LNCaP clone FGC (cell line): ENCODE data around the gene POU3F4.

ENCODE experiments used
- DNase-seq: peaks from one replicate; pipeline ENCODE4 v3.0.0-alpha.2; 2011; ENCODE audit warnings: low read depth
- H3K4me3 ChIP-seq: 2 replicates; pipeline ENCODE4 v1.5.1; 2011; ENCODE audit warnings: mild to moderate bottlenecking, low read depth, low read length, control low read depth
- TF ChIP-seq, protein P1 (sequence below): IDR thresholded peaks from 2 replicates; pipeline ENCODE4 v1.5.1; 2012; ENCODE audit warnings: mild to moderate bottlenecking; ENCODE audit not compliant: control insufficient read depth, insufficient read depth; ENCODE audit errors: extremely low read depth

Gene POU3F4

DNA sequence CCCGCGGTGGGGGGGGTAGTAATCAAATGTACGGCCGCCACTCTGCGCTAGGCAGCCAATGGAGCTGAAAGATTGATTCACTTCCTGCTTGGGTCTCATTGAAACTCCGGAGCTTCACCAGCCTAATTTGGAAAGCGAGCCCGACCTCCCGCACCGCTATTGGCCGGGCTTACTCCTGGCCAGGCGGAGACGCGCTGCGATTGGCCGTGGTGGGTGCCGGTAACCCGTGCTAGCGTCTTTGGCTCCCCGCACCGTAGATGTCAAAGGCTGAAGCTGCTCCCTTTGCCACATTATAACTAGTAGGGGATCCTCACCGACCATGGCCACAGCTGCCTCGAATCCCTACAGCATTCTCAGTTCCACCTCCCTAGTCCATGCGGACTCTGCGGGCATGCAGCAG lies at the start of gene POU3F4:
POU3F4 (plus strand) TSS at position 285 of the 400 bp plus-strand sequence; CDS start at position 320, 35 bp downstream.
- H3K4me3 ChIP-seq = no peak within 1 kb of the TSS
- TF ChIP-seq, protein P1, sequence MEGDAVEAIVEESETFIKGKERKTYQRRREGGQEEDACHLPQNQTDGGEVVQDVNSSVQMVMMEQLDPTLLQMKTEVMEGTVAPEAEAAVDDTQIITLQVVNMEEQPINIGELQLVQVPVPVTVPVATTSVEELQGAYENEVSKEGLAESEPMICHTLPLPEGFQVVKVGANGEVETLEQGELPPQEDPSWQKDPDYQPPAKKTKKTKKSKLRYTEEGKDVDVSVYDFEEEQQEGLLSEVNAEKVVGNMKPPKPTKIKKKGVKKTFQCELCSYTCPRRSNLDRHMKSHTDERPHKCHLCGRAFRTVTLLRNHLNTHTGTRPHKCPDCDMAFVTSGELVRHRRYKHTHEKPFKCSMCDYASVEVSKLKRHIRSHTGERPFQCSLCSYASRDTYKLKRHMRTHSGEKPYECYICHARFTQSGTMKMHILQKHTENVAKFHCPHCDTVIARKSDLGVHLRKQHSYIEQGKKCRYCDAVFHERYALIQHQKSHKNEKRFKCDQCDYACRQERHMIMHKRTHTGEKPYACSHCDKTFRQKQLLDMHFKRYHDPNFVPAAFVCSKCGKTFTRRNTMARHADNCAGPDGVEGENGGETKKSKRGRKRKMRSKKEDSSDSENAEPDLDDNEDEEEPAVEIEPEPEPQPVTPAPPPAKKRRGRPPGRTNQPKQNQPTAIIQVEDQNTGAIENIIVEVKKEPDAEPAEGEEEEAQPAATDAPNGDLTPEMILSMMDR = no peak
- no peak for DNase-seq

DNA sequence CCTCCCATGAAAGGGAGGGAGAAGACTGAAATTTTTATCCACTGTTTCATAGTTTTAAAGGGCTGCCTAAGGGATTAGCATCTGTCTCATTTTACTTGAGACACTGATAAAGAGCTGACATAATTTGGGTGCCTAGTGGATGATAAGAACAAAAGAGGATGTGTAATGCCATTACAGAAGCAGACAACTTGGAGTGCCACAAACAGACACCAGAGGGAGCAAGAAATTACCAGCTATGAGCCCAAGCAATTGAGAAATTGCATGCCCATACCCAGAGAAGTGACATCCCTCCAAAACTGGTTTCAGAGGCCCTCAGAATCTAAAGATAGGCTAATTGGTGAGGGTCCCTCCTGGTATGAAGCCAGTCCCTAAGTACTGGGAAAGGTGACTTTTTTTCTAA lies 38.5 kb upstream of the POU3F4 start:
- TF ChIP-seq, protein P1 = peak; percentile 51
- no peak overlapping the region for H3K4me3 ChIP-seq
- no peak for DNase-seq

DNA sequence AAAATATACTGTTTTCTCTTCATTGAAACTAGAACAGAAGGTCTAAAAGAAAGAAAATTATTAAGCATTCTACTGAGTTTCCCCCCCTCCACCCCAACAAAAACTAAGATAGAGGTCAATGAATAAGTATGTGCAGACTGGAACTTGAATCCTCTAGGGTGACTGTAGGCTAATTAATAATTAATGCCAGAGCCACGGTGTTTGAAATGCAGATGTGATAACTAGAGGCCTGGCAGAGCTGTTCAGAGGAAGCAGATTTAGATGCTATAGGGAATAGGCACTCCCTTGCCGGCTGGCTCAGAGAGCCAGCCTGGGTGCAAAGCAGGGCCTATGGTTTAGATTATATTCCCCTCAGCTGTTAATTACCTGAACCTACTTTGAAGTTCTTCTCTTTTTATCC lies 12.2 kb upstream of the POU3F4 start:
- no peak for DNase-seq
- TF ChIP-seq, protein P1 = no peak
- no peak overlapping the region for H3K4me3 ChIP-seq

DNA sequence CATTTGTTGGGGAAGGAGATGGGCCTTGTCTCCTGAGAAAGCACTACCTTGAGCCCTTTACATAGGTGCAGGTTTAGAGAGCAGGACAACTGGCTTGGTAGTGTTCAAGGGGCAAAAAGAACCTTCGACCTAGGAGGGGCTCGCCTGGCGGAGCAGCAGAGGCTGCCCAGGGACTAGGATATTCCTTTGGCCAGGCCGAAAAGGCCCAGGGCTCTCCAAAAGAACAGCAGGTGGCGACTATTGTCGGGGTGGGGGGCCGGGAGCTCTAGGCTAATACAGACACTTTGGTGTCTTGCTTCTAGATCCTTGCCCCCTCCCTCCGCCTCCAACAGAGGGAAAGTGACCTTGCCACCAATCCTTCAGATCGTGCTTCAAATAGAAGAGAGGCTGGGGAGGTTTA lies 7.1 kb upstream of the POU3F4 start:
- no peak overlapping the region for H3K4me3 ChIP-seq
- DNase-seq = no peak
- TF ChIP-seq, protein P1 = no peak

DNA sequence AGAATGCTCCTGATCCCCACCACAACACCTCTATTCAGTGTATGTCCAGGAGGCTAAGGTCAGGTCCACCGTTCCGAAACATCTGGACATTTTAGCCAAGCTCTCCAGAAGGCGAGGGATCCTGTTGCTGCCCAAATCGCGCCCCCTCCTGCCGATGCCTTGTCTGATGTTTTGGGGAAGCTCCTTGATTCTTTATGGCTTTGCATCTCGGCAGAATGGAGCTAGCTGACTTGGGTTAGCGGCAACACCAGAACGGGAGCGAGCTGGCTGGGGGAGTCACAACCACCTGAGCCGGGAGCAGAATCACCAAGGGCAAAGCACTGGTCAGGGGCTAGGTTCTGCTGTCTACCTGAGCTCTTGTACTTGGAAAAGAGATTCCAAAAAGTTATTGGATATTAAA lies 6.6 kb upstream of the POU3F4 start:
- TF ChIP-seq, protein P1 = no peak
- no peak for DNase-seq
- H3K4me3 ChIP-seq = no peak overlapping the region

DNA sequence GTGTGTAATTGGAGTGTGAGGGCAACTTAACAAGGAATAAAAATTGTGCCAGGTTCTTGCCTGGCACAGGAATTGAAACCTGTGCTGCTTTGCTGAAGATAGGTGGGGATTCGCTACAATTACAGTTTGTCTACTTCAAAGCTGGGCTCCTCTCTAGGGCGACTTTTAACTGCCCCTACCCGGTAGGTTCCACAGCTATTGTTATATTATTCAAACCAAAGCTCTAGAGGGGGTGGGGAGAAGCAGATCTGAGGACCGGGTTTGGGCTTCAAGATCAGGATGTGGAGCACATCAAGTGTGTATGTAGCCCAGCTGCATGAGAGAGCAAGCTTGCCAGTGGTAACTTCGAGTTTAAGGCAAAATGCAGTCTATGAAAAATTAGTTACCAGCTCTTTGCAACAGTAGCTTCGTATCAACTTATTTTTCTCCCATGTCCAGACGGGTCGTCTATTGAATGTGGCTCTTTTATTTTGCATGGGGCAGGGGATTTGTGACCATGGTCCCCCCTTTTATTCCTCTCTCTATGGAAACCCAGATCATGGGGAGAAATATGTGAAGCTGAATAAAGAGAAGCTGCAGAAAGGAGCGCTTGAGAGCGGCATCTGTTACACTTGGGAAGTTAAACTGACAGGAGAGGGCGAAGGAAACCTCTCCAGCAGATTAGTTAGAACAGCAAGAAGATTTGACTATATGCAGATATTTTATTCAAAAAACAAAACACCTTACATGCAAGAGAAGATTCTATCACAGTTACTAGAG lies 3.2 kb upstream of the POU3F4 start:
- DNase-seq = no peak
- TF ChIP-seq, protein P1 = no peak
- H3K4me3 ChIP-seq = no peak overlapping the region
